Trophoblast cell (in vitro differentiated cells and primary cell): ENCODE results near the gene PLXNA2.

ENCODE experiments used
- DNase-seq, 2 donors: peaks; one replicate each; pipeline ENCODE4 v3.0.0-alpha.2; 2016
- H2AFZ ChIP-seq: 2 replicates; pipeline ENCODE4 v1.6.1; 2013; ENCODE audit warnings: low read length, moderate library complexity, mild to moderate bottlenecking; ENCODE audit not compliant: insufficient read depth, poor library complexity
- H2AK5ac ChIP-seq: 2 replicates; pipeline ENCODE4 v1.6.1; 2013; ENCODE audit warnings: mild to moderate bottlenecking, low read length
- H2BK120ac ChIP-seq: 2 replicates; pipeline ENCODE4 v1.6.1; 2013; ENCODE audit warnings: low read length, mild to moderate bottlenecking, moderate library complexity; ENCODE audit not compliant: insufficient read depth, poor library complexity
- H2BK12ac ChIP-seq: 2 replicates; pipeline ENCODE4 v1.6.1; 2013; ENCODE audit warnings: mild to moderate bottlenecking, low read length, moderate library complexity
- H2BK5ac ChIP-seq: 2 replicates; pipeline ENCODE4 v1.6.1; 2013; ENCODE audit warnings: low read length, low read depth, moderate library complexity, mild to moderate bottlenecking; ENCODE audit not compliant: poor library complexity
- H3K14ac ChIP-seq: 2 replicates; pipeline ENCODE4 v1.6.1; 2013; ENCODE audit warnings: mild to moderate bottlenecking, low read length
- H3K18ac ChIP-seq: 2 replicates; pipeline ENCODE4 v1.6.1; 2013; ENCODE audit warnings: mild to moderate bottlenecking, low read length
- H3K23ac ChIP-seq: 2 replicates; pipeline ENCODE4 v1.6.1; 2013; ENCODE audit warnings: low read length
- H3K27ac ChIP-seq: 2 replicates; pipeline ENCODE4 v1.5.1; 2013; ENCODE audit warnings: low read depth, mild to moderate bottlenecking, inconsistent platforms, low read length, moderate library complexity
- H3K27me3 ChIP-seq: 2 replicates; pipeline ENCODE4 v1.6.1; 2013; ENCODE audit warnings: inconsistent platforms, mild to moderate bottlenecking, low read length, moderate library complexity; ENCODE audit not compliant: insufficient read depth
- H3K36me3 ChIP-seq, 2 experiments: 1 replicate in 1 of 2; 2 replicates in 1 of 2; pipeline ENCODE4 v1.6.1; 2013; ENCODE audit warnings: low read length in 2 of 2, mild to moderate bottlenecking in 2 of 2, moderate library complexity in 1 of 2; ENCODE audit not compliant: insufficient read depth in 2 of 2, control insufficient read depth in 1 of 2
- H3K4ac ChIP-seq: 2 replicates; pipeline ENCODE4 v1.6.1; 2013; ENCODE audit warnings: low read depth, mild to moderate bottlenecking, low read length, moderate library complexity
- H3K4me1 ChIP-seq, 2 experiments: 1 replicate in 1 of 2; 2 replicates in 1 of 2; pipeline ENCODE4 v1.6.1; 2013; ENCODE audit warnings: low read length in 2 of 2, mild to moderate bottlenecking in 2 of 2, moderate library complexity in 1 of 2; ENCODE audit not compliant: insufficient read depth in 2 of 2, control insufficient read depth in 1 of 2
- H3K4me2 ChIP-seq: 2 replicates; pipeline ENCODE4 v1.6.1; 2013; ENCODE audit warnings: inconsistent platforms, mild to moderate bottlenecking, low read length, moderate library complexity
- H3K4me3 ChIP-seq: 2 replicates; pipeline ENCODE4 v1.5.1; 2013; ENCODE audit warnings: mild to moderate bottlenecking, low read depth, low read length, inconsistent platforms
- H3K79me1 ChIP-seq: one replicate; pipeline ENCODE4 v1.6.1; 2013; ENCODE audit warnings: low read length
- H3K79me2 ChIP-seq: 2 replicates; pipeline ENCODE4 v1.6.1; 2013; ENCODE audit warnings: low read length, mild to moderate bottlenecking; ENCODE audit not compliant: control insufficient read depth, insufficient read depth, poor library complexity
- H3K9ac ChIP-seq: 2 replicates; pipeline ENCODE4 v1.6.1; 2013; ENCODE audit warnings: mild to moderate bottlenecking, low read length
- H3K9me3 ChIP-seq: 2 replicates; pipeline ENCODE4 v1.6.1; 2013; ENCODE audit warnings: low read depth, mild to moderate bottlenecking, control low read depth, inconsistent platforms, low read length; ENCODE audit not compliant: insufficient read depth
- H4K12ac ChIP-seq: 2 replicates; pipeline ENCODE4 v1.6.1; 2013; ENCODE audit warnings: low read depth, mild to moderate bottlenecking, low read length, moderate library complexity
- H4K8ac ChIP-seq: 2 replicates; pipeline ENCODE4 v1.6.1; 2013; ENCODE audit warnings: low read depth, mild to moderate bottlenecking, low read length, moderate library complexity
- H4K91ac ChIP-seq: one replicate; pipeline ENCODE4 v1.6.1; 2013; ENCODE audit warnings: low read depth, mild to moderate bottlenecking, low read length, moderate library complexity
- WGBS: extraction: QIAGEN DNeasy Blood & Tissue Kit; methylation state at CpG from one replicate; pipeline ENCODE4 v1.1.7; 2013; ENCODE audit warnings: missing lambda C conversion rate; ENCODE audit not compliant: insufficient read length, insufficient coverage; ENCODE audit errors: extremely low coverage; 5-methylcytosine and 5-hydroxymethylcytosine counted together

Gene PLXNA2

GRCh38 chr1:208078752-208079151 is 165.4 kb downstream of the PLXNA2 start:
- Histone ChIP-seq H3K18ac (no peak overlapping the region), H4K8ac (no peak overlapping the region), H2BK5ac (no peak overlapping the region), H3K79me1 (no peaks in the 10 kb centered on the region), H3K14ac (no peak overlapping the region), H3K27ac (no peak overlapping the region), H2BK12ac (no peak overlapping the region), H3K4me1 (no peaks in the 10 kb centered on the region), H4K91ac (no peak overlapping the region), H3K27me3 (no peaks in the 10 kb centered on the region), H3K4me3 (no peak overlapping the region), H3K79me2 (no peaks in the 10 kb centered on the region), H2AK5ac (no peak overlapping the region), H2BK120ac (no peak overlapping the region), H3K4me2 (no peak overlapping the region), H3K9ac (no peak overlapping the region), H3K36me3 (peaks cover 49 to 61% of the 10 kb centered on the region in 2 experiments), H2AFZ (no peak overlapping the region), H4K12ac (no peak overlapping the region), H3K4ac (no peak overlapping the region), H3K23ac (no peak overlapping the region), H3K9me3 (peaks cover 3% of the 10 kb centered on the region)
- WGBS: no CpG with 5 or more reads among the region's 12 CpGs
- DNase-seq: no peak

GRCh38 chr1:208077232-208078075 is 166.7 kb downstream of the PLXNA2 start:
- Histone ChIP-seq H3K79me1 (no peaks in the 10 kb centered on the region), H3K9me3 (peaks cover 3% of the 10 kb centered on the region), H4K91ac (no peak overlapping the region), H2AK5ac (no peak overlapping the region), H3K27me3 (no peaks in the 10 kb centered on the region), H3K4ac (no peak overlapping the region), H3K18ac (no peak overlapping the region), H3K4me2 (no peak overlapping the region), H2BK12ac (no peak overlapping the region), H3K4me1 (no peaks in the 10 kb centered on the region), H3K79me2 (no peaks in the 10 kb centered on the region), H3K14ac (no peak overlapping the region), H2BK5ac (no peak overlapping the region), H3K23ac (no peak overlapping the region), H3K4me3 (no peak overlapping the region), H3K36me3 (peaks cover 43 to 59% of the 10 kb centered on the region in 2 experiments), H3K9ac (no peak overlapping the region), H2BK120ac (no peak overlapping the region), H4K12ac (no peak overlapping the region), H4K8ac (no peak overlapping the region), H2AFZ (no peak overlapping the region), H3K27ac (no peak overlapping the region)
- no peak for DNase-seq
- WGBS: no CpG with 5 or more reads among the region's 16 CpGs

GRCh38 chr1:208074353-208074752 is 169.8 kb downstream of the PLXNA2 start:
- Histone ChIP-seq H3K14ac (no peak overlapping the region), H3K4me1 (no peaks in the 10 kb centered on the region), H2BK12ac (no peak overlapping the region), H3K9me3 (peaks cover 6% of the 10 kb centered on the region), H3K79me1 (no peaks in the 10 kb centered on the region), H3K27me3 (no peaks in the 10 kb centered on the region), H2BK120ac (no peak overlapping the region), H3K4me3 (peak overlapping the region; percentile 14), H3K18ac (no peak overlapping the region), H2AFZ (no peak overlapping the region), H2AK5ac (no peak overlapping the region), H2BK5ac (no peak overlapping the region), H3K9ac (no peak overlapping the region), H3K4ac (no peak overlapping the region), H3K4me2 (no peak overlapping the region), H4K12ac (no peak overlapping the region), H4K8ac (no peak overlapping the region), H3K27ac (no peak overlapping the region), H3K36me3 (peaks cover 47 to 64% of the 10 kb centered on the region in 2 experiments), H3K79me2 (no peaks in the 10 kb centered on the region), H4K91ac (no peak overlapping the region), H3K23ac (no peak overlapping the region)
- no CpG with 5 or more reads among the region's 6 CpGs for WGBS
- no peak for DNase-seq

GRCh38 chr1:208071435-208072031 is 172.7 kb downstream of the PLXNA2 start:
- H3K4me2 ChIP-seq: no peak overlapping the region
- H2AFZ ChIP-seq: no peak overlapping the region
- H2BK5ac ChIP-seq: no peak overlapping the region
- no peak overlapping the region for H2AK5ac ChIP-seq
- no peak overlapping the region for H3K9ac ChIP-seq
- no peak overlapping the region for H3K18ac ChIP-seq
- H3K79me2 ChIP-seq: no peaks in the 10 kb centered on the region
- no peak overlapping the region for H3K4me3 ChIP-seq
- no peak overlapping the region for H3K14ac ChIP-seq
- no CpG with 5 or more reads among the region's 7 CpGs for WGBS
- H3K27me3 ChIP-seq: no peaks in the 10 kb centered on the region
- H3K36me3 ChIP-seq: peaks cover 37 to 61% of the 10 kb centered on the region in 2 experiments
- no peak overlapping the region for H3K27ac ChIP-seq
- no peak overlapping the region for H2BK120ac ChIP-seq
- DNase-seq: no peak
- H3K4me1 ChIP-seq: no peaks in the 10 kb centered on the region
- no peak overlapping the region for H3K23ac ChIP-seq
- no peak overlapping the region for H4K8ac ChIP-seq
- H3K4ac ChIP-seq: no peak overlapping the region
- no peak overlapping the region for H4K91ac ChIP-seq
- H4K12ac ChIP-seq: no peak overlapping the region
- no peaks in the 10 kb centered on the region for H3K79me1 ChIP-seq
- H2BK12ac ChIP-seq: no peak overlapping the region
- peaks cover 6% of the 10 kb centered on the region for H3K9me3 ChIP-seq
